BJ (cell line): ENCODE results near the gene SPOCD1. TPM values are rescaled to one million over a fixed set of nuclear protein-coding genes. Genes with fewer than 3 reads are reported as not detected.

ENCODE experiments used
- CTCF ChIA-PET: fragments of 350-600 bp; formaldehyde crosslinking; extraction: SDS; loops from one replicate; lab custom pipeline; 2021; ENCODE audit warnings: antibody characterized with exemption, inconsistent platforms; lab: Yijun Ruan, JAX
- POLR2A ChIA-PET: fragments of 300-600 bp; sonication (Branson Sonifier 250); formaldehyde crosslinking; extraction: SDS; loops from one replicate; lab custom pipeline; 2021; ENCODE audit warnings: antibody characterized with exemption; lab: Charles Lee
- DNase-seq: peaks from one replicate; pipeline ENCODE4 v3.0.0-alpha.2; 2011; ENCODE audit warnings: low read depth
- H3K27me3 ChIP-seq: 2 replicates; pipeline ENCODE4 v1.6.0; 2011; ENCODE audit warnings: low read length; ENCODE audit not compliant: control insufficient read depth, insufficient read depth
- H3K36me3 ChIP-seq: 2 replicates; pipeline ENCODE4 v1.5.1; 2011; ENCODE audit warnings: low read length; ENCODE audit not compliant: control insufficient read depth, insufficient read depth
- H3K4me3 ChIP-seq: 2 replicates; pipeline ENCODE4 v1.5.1; 2011; ENCODE audit warnings: low read depth, mild to moderate bottlenecking, control low read depth, low read length
- CTCF ChIP-seq: IDR thresholded peaks from 2 replicates; pipeline ENCODE4 v1.5.1; 2011; ENCODE audit warnings: low read depth, mild to moderate bottlenecking, control low read depth, inconsistent platforms, low read length, moderate library complexity; ENCODE audit not compliant: insufficient read depth
- polyA plus RNA-seq: library from polyadenylated mRNA; depleted of rRNA; stranded (reverse); fragments of >200 nt; gene quantifications from 2 replicates; pipeline ENCODE4 v1.2.3, GENCODE V29; 2011

The SPOCD1 gene
- polyA plus RNA-seq, 1 experiment: 169 TPM

GRCh38 chr1:31836638-31837037 is 20.8 kb upstream of the SPOCD1 start:
- no peak for TF ChIP-seq CTCF
- CTCF ChIA-PET: interaction anchor here (1.0 to 1.8 kb wide), 3 partner anchors 21 to 167 kb away, joined by 3 to 7 read pairs (median 3); partner anchors contain the start of gene SPOCD1
- POLR2A ChIA-PET: no interaction called here

GRCh38 chr1:31835415-31835814 is 19.6 kb upstream of the SPOCD1 start:
- H3K27me3 ChIP-seq: no peaks in the 10 kb centered on the region
- H3K36me3 ChIP-seq: no peaks in the 10 kb centered on the region
- POLR2A ChIA-PET: no interaction called here
- no peak overlapping the region for H3K4me3 ChIP-seq
- DNase-seq: no peak
- CTCF ChIA-PET: interaction anchor here (1.0 to 1.8 kb wide), 5 partner anchors 8 to 169 kb away, joined by 3 to 8 read pairs (median 3); partner anchors contain the start of gene SPOCD1
- TF ChIP-seq CTCF: no peak

More at GRCh38 chr1:31836638-31837037, 20.8 kb upstream of the SPOCD1 start:
- DNase-seq: no peak
- H3K27me3 ChIP-seq: no peaks in the 10 kb centered on the region
- H3K36me3 ChIP-seq: no peaks in the 10 kb centered on the region
- H3K4me3 ChIP-seq: no peak overlapping the region

- no peak for TF ChIP-seq CTCF
- Histone ChIP-seq H3K4me3 (no peak overlapping the region), H3K27me3 (no peaks in the 10 kb centered on the region), H3K36me3 (no peaks in the 10 kb centered on the region)
- ChIA-PET POLR2A (no interaction called here), CTCF (interaction anchor here (1.8 kb wide), 1 partner anchor 19 kb away, joined by 8 read pairs; the partner anchor contains the start of gene SPOCD1)
- no peak for DNase-seq
Measured at GRCh38 chr1:31834501-31834900, 18.7 kb upstream of the SPOCD1 start.

- H3K4me3 ChIP-seq: no peak overlapping the region
- no peak for DNase-seq
- no peaks in the 10 kb centered on the region for H3K27me3 ChIP-seq
- no peaks in the 10 kb centered on the region for H3K36me3 ChIP-seq
- no peak for TF ChIP-seq CTCF
- POLR2A ChIA-PET: no interaction called here
- CTCF ChIA-PET: interaction anchor here (0.8 to 1.4 kb wide), 2 partner anchors 12 to 16 kb away, joined by 3 to 6 read pairs; partner anchors contain the start of gene SPOCD1
Measured at GRCh38 chr1:31831397-31832378, 15.9 kb upstream of the SPOCD1 start.

GRCh38 chr1:31830511-31830910 is 14.7 kb upstream of the SPOCD1 start:
- POLR2A ChIA-PET: no interaction called here
- H3K27me3 ChIP-seq: no peaks in the 10 kb centered on the region
- TF ChIP-seq CTCF: no peak
- H3K36me3 ChIP-seq: no peaks in the 10 kb centered on the region
- no peak overlapping the region for H3K4me3 ChIP-seq
- no peak for DNase-seq
- CTCF ChIA-PET: interaction anchor here (1.0 kb wide), 1 partner anchor 96 kb away, joined by 3 read pairs; no protein-coding TSS in a partner anchor
